Heart left ventricle (tissue), 13 donors: ENCODE results near the gene CRMP1.

Experiments used
- POLR2A ChIP-seq, 2 donors: fragments of 450-650 bp; IDR thresholded peaks; one replicate each; pipeline ENCODE4 v1.6.1; 2017; ENCODE audit warnings: antibody characterized with exemption in 2 of 2, mild to moderate bottlenecking in 2 of 2, moderate library complexity in 2 of 2
- TF ChIP-seq, protein P1 (sequence below), 12 donors: fragments of 200-600 bp; sonication (generic) in 4 of 12; IDR thresholded peaks; one replicate each; pipeline versions ENCODE4 v1.5.0 to v1.8.0; 2018 to 2022; ENCODE audit warnings: antibody characterized with exemption in 12 of 12, mild to moderate bottlenecking in 5 of 12
- donor health status: ischemic (EF 13 %, LVEDD 7.1; RV severe dilation, severe dysfunction).
- donor health status: DM: no; HTN: yes; CAD: no.
- donor health status: DM: no; HTN: no; CAD: no.
- donor health status: ischemic (EF 25% LVEDD 6.9; RV normal size, moderate dysfunction).
- donor health status: ischemic (EF 25% LVEDD 5.7; RV mildly dilated, moderate dysfunction).
- donor health status: ischemic (EF 35%, LVEDD 5.7; RV mildly dilated, moderate dysfunction).
- donor health status: nonischemic (EF 11% LVEDD 7.7; RV severe dilation, severe dysfunction).
- donor health status: DM: yes; HTN: yes; CAD: no.
- donor health status: PGD.
- donor health status: ischemic (EF 29% LVEDD 5.4; RV normal size, mild dysfunction).
- donor health status: nonischemic (EF 23%, LVEDD 6.1; RV moderate dilation, normal function).

DNA sequence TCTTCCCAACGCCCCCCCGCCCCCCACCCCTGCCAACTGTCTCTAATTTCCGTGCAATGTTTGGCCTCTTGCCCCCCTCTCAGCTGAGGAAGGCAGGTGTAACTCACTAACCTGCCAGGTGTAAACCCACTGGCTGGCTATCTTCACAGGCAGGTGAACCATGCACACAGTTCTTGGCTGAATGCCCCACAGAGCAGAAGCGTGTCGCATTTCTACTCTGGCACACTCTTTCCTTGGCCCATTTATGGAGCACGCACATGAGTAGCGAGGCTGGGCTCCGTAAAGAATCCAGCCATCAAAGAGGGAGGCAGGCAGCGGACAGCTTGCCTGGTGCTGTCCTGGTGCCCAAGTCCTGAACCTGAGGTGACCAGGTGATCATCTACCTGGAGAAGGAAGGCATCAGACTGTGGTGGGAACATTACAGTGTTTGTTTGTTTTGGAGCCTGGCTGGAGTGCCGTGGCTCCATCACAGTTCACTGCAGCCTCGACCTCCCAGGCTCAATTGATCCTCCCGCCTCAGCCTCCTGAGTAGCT is 39.2 kb upstream of the CRMP1 start:
- TF ChIP-seq POLR2A (IDR thresholded peaks at IDR 0.05), result no peak
- TF ChIP-seq, protein P1, sequence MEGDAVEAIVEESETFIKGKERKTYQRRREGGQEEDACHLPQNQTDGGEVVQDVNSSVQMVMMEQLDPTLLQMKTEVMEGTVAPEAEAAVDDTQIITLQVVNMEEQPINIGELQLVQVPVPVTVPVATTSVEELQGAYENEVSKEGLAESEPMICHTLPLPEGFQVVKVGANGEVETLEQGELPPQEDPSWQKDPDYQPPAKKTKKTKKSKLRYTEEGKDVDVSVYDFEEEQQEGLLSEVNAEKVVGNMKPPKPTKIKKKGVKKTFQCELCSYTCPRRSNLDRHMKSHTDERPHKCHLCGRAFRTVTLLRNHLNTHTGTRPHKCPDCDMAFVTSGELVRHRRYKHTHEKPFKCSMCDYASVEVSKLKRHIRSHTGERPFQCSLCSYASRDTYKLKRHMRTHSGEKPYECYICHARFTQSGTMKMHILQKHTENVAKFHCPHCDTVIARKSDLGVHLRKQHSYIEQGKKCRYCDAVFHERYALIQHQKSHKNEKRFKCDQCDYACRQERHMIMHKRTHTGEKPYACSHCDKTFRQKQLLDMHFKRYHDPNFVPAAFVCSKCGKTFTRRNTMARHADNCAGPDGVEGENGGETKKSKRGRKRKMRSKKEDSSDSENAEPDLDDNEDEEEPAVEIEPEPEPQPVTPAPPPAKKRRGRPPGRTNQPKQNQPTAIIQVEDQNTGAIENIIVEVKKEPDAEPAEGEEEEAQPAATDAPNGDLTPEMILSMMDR (IDR thresholded peaks at IDR 0.05), result no peak
